ENCODE results near the gene CDC42BPB.
A peak's percentile ranks its signal among the peaks of the same experiment; 100 is the strongest.

DNA sequence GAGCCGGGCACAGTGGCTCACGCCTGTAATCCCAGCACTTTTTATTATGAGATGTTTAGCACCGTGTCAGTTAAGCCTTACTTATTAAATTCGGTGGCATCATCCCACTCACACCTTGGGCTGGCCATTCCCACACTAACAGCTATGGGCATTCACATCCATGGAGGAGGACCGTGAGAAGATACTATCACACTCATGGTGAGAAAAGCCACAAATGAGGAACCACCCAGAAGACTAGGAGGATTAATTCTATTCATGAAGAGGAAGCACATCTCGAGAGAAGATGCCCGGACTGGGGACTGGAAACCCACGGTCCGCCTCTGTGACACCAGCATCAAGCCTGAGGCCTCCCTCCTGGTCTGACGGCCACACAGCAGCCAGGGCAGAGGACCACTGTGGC is 4.9 kb downstream of the CDC42BPB start:
- TF ChIP-seq CTCF (IDR thresholded peaks at IDR 0.05; ENCODE audit: low read depth, low read length), result no peak
- TF ChIP-seq POLR2A (IDR thresholded peaks at IDR 0.05; ENCODE audit: extremely low read depth, insufficient read length), result peak; percentile 61
- TF ChIP-seq MYC (IDR thresholded peaks at IDR 0.05; ENCODE audit: low read depth, low read length), result no peak
- TF ChIP-seq, protein P1, sequence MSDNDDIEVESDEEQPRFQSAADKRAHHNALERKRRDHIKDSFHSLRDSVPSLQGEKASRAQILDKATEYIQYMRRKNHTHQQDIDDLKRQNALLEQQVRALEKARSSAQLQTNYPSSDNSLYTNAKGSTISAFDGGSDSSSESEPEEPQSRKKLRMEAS (IDR thresholded peaks at IDR 0.05; ENCODE audit: low read depth, low read length), result no peak
